Activated CD4-positive, CD25-positive, alpha-beta regulatory T cell treated with anti-CD3 and anti-CD28 coated beads, Interleukin-2, amount 50 U/mL, for 24 hours (primary cell): ENCODE results near the gene ANO4.

Source experiments
- ATAC-seq, 2 donors: fragments of 150-1000 bp; cut with Tn5 transposase; one replicate each; pipeline ENCODE4 v1.10.0; 2021; ENCODE audit warnings: mild to moderate bottlenecking in 1 of 2, moderate library complexity in 1 of 2

The ANO4 gene

DNA sequence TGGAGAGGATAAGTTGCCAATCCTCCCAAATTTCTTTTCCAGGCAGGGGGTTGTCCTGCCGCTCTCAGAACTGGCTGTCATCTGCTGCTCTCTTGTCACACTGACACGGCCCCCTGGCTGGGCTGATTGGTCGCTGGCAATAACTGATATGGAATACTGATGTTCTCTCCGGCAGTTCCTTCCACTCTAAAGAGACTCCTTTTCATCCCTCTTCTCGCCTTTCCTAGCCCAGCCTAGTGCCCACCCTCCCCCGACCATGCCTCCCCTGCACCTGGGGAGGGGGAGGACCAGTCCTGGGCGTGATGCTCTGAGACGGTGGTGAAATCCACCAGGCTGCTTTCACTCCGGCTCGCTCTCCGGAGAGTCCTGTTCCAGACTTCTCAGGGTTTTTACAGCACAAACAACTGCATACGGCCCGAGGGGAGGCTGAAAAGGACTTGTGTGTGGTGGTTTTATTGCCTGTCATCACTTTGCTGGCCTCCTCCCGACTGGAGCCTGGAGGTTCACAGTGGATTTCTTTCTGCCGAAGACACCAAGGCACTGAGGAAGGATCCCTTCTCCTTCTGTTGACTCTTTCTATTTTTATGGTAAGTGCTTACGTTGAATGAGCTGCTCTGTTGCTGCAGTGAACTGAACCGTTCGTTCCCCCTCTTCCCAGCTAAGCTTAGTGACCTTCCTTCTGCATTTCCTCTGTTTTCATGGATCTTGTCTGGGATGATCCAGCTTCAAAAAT, at the start of gene ANO4:
TSS of gene ANO4 (plus strand) at position 336 of the 733 bp plus-strand sequence. CDS start 107,010 bp downstream, outside the sequence.
- ATAC-seq: no peak

DNA sequence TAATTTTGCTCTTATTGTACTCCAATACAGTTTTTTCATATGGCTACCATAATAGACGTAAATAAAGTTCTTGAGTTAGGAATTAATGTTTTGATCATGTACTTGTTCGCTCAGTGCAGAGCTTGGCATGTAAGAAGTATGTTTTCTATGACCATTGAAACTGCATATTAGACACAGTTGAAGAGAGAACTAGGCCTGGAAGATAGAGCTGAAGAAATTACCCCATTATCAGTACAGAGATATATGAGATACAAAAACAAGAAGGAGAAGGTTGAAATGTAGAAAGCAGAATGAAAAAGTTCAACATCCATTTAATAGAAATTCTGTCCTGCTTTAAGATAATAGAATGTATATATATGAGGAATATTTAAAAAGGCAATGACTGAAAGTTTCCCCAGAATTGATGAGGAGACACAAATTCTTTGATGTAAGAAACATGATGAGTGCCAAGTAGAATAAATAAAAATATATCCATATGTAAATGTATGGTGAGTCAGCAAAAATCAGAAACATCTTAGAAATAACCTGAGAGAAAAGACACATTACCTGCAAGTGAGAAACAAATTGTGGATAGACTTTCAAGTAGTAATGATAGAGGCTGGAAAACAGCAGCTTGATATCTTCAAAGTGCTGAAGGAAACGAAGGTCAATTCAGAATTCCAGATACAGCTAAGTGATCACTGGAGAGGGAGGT, 49.1 kb upstream of the ANO4 start:
- ATAC-seq: no peak

DNA sequence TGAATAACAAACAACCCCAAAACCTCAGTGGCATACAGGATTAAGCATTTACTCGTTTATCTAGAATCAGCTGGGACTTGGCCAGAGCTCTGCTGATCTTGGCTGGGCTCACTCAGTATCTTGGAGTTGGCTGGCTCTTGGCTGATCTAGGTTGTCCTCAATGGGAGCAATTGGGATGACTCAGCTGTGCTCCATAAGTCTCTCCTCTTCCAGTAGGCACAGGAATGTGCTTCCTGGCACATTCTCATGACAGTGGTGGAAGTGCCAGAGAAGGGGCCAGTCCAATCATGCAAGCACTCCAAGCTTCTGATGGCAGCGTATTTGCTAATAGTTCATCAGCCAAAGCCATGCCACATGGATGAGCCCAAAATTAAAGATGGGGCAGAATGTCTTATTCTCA, 41.7 kb upstream of the ANO4 start:
- no peak for ATAC-seq

DNA sequence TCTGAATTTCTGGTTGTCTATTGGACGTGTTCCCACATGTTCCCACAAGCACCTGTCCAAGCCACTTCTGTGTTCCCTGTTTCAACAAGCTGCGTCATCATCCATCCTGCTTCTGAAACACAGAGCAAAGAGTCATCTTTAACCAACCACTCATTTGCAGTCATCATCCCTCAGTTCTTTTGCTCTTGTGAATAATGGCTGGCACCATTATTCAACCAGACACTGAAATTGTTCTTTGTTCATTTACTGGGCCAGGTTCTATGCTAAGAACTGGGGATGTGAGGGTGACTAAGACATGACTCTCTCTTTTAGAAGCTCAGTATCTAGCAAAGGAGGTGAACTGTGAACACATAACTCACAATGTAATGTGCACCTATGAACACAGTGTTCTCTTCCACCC, 40.7 kb upstream of the ANO4 start:
- ATAC-seq: no peak

DNA sequence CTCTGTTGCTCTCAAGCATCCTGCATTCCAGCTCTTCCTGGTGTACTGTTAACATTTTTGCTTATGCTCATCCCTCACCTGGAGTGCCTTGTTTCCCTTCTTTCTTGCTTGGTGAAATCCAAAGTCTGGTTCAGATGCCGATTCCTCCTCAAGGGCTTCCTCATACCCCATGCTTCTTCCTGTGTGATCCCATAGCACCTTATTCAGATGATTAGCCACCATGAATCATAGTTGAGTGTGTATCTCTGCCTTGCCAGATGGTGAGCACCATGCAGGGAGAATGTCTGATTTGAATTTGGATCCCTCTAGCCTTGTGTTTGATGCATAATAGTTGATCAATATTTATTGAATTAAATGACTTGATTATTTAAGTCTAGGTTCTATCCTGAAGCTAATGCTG, 39.4 kb upstream of the ANO4 start:
- no peak for ATAC-seq

DNA sequence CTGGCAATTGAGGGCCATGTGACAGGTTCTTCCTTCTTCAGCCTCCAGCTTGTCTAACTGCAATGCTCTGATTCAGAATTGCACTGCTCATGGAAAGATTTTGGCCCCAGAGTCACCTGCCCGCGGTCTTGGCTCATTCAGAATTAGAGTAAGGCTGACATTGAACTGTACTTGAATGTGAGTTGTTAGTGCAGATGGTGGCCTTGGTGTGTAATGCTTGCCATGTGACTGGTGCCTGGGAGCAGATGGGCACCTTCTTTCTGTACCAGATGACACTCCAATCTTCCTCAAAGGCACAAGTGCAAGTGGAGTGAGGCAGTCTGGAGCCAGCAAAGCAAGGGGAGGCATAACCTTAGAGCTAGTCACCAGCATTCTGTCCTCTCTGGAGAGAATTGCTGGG, 36.5 kb upstream of the ANO4 start:
- no peak for ATAC-seq

DNA sequence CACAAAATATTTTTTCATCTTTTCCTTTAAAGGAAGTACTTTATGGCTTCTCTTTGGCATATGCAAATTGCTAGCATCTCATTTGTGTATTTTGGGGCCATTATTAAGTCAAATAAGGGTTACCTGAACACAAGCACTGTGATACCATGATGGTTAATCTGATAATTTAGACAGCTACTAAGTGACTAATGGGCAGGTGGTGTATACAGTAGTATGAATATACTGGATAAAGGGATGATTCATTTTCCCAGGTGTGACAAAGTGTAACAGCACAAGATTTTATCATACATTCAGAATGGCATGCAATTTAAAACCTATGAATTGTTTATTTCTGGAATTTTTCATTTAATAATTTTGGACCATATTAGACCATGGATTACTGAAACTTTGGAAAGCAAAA, 27.2 kb upstream of the ANO4 start:
- no peak for ATAC-seq

DNA sequence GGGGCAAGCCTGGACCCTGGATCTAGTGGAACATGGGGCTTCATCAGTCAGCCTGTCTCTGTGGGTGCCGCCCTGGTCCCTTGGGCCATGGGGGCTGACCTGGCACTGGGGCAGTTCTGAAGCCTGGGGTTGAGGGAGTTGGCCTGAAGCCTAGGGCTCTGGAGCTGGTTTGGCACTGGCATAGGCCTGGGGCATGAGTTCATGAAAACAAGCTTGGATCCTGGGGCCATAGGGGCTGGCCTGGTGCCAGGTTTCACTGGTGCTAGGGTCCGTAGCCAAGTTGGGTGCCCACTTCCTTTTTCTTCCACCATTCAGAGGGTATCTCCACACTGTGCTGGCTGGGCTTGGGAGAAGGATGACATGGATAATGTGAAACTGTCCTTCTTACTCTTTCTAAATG, 26.6 kb upstream of the ANO4 start:
- ATAC-seq: no peak

DNA sequence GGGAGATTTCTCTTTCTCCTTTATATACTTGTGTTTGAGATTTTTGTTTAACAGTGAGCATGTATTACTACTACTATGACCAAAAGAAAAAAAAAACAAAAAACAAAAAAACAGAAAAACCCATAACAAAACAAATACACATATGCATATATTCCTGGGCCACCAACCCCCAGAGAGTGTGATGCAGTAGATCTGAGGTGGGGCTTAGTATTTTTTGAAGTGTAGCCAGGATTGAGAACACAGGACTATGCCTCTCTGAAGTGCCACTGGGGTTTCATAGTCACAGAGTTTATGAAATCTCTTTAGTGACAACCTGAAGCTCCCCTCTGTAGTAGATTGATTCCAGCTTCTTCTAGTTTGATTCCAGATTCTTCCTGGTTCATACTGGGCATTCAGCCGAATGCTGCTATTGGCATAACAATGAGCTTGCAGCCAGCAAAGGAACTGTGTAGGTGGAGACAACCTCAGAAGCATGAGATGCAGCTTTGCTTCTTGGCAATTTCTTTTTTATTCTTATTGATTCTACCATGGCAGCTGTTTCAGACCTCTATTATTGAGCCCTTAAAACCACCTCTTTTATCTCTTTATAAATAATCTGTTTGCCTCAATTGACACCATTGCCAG, 15.5 kb upstream of the ANO4 start:
- ATAC-seq: no peak

DNA sequence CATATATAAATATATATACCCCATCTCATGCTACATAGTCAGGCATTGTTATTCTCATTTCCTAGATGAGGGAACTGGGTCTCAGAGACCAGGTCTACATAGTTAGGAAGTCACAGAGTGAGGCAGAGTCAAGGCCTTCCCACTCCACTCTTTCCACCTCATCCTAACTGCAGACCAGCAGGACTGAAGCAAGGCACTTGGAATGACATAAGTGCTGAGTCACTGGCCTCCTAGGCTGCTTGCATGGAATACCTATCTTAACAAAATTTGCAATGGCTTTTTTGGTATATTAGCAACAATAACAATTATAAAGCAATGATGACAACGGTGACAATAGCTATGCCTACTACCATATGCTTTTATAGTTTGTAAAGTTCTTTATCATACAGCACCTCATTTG, 5.4 kb upstream of the ANO4 start:
- ATAC-seq: no peak

DNA sequence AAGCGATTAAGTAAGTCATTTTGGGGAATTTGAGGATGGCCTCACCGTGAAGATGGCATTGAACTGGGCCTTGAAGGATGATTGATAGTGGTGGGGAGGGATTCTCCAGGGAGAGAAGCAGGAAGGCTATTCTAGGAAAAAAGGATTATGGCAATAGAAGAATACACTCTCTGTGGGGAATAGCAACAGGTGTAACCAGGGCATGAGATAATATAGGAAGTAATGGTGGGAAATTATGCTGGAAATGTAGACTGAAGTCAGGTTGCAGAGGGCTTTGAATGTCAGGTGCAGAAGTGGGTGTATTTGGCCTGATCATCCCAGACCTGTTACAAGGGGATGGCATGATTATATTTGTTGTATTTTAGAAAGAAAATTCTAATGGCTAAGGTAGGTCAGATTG, 4.6 kb upstream of the ANO4 start:
- ATAC-seq: no peak

DNA sequence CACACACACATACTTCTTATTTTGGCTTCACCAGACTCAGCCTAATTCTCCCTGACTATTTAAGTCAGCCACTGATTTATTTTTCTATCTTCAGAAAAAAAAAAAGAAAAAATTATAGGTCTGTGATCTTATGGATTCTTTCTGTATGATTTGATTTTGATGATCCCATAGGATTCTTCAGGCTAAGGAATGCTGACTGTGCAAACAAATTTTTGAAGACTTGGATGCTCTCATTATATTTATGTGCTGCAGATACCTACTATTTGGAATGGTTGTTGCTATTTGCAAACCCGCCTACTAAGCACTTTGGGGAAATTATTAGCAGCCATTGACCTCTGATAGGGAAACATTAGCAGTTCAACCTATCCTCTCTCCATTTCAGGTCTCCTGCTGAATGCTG, 4.0 kb upstream of the ANO4 start:
- no peak for ATAC-seq

DNA sequence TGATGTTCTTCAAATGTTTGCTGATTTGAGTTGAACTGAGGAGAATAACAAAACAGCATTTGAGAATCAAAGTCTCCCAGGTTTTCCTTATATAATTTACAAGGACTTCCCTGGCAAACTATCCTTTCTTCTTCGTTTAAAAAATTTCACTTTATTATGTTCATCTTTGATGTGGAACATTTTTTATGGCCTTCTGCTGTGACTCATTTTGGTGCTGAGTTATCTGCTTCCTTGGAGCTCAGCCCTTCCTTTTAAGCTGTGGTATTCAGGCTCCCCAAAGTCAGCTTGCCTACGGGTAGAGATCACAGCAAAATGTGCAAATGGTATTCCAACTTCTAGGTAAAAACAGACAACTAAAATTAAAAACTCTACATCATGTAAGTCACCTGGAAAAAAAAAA, 1.4 kb upstream of the ANO4 start:
- no peak for ATAC-seq

DNA sequence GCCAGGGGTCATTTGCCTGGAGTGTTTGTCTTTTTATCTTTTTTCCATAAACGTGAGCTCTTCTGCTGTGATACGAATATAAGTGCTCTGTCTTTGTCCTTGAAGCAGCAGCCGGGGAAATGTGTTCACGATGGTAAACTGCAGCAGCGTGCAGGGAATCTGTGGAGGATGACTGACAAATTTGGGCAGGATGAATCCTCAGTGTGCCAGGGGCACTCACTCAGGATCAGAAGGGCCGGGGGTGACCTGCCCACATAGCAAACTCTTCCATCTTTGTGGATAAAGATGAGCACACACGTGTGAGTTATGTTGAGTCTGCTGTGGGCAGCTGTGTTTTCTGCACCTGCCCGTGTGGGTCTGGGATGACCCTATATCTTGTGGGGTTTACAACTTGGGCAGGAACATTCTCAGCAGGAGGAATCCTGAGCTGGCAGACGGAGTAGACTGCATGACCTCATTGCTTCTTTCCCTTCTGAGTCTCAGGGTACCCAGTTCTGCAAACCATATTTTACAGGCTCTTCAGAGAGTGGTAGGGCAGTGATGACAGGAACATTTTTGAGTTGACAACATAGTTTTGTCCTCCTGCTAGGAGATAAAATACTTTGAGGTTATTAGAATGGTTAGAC, 711 bp downstream of the ANO4 start:
- ATAC-seq: no peak

DNA sequence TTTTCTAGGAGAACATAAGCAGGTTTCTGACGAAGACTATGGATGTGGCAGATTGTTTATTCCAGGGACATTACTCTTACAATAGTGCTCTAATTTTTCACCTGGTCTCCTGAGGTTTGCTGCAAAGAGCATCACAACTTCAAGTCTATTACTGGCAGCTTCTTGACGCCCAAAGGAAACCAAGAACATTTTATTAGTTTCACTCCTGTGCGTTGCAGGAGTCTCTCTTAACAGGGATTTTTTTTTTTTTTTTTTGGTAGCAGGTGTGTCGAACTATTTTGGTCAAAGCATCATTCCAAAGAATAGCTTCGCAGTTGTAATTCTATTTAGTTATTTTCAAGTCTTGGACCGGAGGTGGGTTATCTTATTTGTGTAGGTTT, 1.2 kb downstream of the ANO4 start:
- no peak for ATAC-seq

DNA sequence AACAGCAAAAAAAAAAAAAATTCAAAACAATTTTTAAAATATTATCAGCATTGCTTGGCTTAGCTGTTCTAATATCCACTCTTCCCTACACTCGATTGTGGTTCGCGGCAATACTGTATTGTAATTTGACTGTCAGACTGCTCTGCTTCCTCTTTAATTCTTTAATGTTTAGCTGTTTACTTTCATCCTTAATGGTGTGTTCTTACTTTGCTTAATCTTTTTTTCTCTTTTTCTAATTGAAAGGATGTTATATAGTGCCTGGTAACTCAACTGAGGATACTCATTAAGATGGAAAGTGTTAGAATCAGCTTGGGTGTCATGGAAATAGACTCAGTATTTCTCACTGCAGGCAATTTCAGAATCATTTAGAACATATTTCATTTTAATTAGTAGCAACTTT, 2.0 kb downstream of the ANO4 start:
- no peak for ATAC-seq

DNA sequence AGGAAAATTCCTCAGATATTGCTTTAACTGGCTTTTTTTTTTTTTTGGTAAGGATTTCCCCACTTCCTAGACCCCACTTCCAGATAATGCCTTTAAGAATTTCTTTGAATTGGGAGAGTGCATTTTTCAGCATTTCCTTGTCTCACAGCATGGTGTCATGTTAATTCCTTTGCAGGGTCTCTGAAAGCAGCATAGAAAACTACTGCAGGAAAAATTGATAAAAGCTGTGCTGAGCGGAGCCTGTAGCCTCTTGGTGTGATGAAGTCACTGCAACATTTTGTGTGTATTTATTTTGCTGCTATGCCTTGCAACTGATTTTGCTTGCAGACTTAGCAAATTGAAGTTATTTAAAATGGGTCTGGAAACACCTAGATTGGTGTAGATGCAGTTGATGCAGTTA, 2.7 kb downstream of the ANO4 start:
- ATAC-seq: no peak

DNA sequence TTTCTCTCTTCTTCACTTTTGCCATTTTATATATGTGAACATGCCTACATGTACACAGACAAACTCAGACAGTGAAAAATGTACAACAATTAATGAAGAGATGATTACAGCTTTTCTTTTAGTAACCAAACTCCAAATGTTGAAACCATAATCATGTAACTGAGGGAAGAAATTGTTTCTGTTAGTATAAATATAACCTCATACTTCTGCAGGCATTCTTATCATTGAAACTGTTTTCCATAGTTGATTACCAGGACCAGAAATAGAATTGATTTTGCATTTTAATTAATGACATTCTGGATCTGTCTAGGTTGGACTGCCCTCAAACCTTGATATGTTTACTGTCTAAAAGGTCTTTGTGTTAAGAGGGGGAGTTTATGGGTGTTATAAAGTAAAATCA, 3.2 kb downstream of the ANO4 start:
- ATAC-seq: no peak

DNA sequence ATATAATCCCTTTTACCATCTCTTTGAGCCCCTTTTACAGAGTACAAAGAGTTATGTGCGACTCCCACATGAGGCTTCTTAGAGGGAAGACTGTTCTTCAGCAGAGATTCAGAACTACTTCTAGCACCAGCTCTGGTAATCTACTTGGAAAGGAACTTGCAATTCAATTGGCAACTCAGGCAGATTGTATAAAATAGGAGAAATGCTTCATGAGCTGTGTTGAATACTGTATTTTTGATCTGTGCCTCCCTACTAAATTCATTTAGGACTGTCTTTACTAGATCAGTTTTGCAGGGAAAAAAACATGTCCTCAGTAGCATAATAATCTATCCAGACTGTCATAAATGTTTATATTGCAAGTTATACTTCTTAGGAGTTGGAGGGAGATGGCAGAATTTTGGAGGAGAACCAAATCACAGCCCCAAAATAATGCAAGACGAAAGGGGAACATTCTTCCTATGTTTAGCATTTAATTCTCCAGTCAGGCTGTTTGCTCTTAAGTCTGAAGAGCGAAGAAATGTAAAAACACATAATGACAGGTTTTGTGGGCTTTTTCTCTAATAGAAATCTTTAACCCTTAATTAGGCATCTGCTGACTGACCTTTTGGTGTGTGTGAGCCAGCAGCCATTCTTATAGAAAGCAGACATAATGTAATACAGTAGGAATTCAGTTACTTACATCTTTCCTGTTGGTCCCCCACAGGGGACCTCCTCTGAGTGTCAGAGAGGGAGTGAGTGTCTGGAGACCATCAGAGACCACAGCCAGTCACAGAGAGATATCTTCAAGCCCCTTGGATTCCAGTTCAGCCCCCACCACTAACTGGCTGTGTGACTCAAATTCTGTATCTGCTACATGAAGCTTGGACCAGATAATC, 3.9 kb downstream of the ANO4 start:
- ATAC-seq: no peak

DNA sequence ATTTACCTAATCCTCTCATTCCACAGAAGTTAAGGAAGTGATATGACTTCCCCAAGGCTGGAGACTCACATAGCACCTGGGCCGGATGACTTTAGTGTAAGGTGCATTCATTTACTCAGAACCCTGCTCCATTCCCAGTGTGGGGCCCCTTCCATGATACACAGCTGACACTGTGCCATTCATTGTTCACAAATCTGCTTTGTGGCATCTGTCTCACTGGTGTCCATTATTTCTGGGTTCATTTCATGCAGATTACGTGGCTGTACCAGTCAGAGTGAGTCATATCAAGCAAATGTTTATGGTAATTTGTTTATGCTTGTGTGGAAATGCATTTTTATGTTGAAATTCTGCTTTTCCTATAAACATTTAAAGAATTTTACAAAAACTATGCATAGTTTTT, 5.2 kb downstream of the ANO4 start:
- ATAC-seq: no peak

DNA sequence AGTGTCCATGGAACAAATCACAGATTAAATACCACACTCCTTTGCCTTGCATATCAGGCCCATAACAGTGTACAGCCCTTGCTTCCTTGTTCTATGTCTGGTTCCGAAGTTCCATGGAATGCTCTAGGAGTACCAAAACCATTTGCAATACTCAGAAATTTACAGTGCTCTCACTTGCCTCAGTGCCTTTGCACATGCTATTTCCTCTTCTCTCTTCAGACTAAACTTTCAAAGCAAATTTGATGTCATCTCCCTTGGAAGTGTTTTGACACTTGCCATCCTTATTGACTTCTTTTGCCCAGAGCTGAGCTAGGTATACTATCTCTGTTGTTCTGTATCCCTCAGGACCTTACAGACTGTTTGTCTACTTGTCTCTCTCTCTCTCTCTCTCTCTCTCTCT, 6.1 kb downstream of the ANO4 start:
- no peak for ATAC-seq

DNA sequence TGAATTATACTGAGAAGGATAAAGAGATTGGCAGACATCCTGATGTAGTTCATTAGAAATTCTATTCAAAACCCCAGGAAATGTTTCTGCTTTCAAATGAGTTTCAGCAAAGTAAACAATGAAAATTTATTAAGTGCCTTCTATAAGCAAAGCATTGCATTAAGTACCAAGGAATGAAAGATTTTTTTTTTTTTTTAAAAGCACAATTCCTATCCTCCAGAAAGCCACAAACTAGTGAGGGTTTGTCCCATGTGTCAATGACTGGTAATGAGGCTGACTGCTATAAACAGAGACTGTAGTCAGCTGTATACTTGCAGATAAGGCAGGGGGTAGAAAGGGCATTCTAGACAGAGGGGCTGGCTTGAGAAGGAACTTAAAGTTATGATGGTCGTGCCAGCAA, 6.7 kb downstream of the ANO4 start:
- ATAC-seq: no peak

DNA sequence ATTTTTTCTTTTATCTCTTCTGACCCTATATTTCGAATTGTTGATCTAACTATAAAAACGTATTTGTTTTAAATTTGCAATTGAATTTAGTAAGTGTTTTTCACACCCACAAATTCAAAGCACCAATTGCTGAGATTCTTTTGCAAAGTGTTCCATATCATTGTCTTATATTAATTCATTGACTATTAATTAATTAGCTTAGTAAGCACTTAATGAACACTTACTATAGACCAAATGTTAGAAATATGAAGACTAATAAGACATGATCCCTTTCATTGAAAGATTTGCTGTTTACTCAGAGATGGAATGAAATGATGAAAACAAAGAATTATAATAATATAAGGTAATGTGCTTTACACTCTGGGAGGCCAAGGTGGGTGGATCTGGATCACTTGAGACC, 14.2 kb downstream of the ANO4 start:
- ATAC-seq: no peak
